ENCODE data around the gene KLHL3.

- TF ChIP-seq, protein P1, sequence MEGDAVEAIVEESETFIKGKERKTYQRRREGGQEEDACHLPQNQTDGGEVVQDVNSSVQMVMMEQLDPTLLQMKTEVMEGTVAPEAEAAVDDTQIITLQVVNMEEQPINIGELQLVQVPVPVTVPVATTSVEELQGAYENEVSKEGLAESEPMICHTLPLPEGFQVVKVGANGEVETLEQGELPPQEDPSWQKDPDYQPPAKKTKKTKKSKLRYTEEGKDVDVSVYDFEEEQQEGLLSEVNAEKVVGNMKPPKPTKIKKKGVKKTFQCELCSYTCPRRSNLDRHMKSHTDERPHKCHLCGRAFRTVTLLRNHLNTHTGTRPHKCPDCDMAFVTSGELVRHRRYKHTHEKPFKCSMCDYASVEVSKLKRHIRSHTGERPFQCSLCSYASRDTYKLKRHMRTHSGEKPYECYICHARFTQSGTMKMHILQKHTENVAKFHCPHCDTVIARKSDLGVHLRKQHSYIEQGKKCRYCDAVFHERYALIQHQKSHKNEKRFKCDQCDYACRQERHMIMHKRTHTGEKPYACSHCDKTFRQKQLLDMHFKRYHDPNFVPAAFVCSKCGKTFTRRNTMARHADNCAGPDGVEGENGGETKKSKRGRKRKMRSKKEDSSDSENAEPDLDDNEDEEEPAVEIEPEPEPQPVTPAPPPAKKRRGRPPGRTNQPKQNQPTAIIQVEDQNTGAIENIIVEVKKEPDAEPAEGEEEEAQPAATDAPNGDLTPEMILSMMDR (IDR thresholded peaks at IDR 0.05; ENCODE audit: insufficient read depth, low read depth, low read length): no peak
- no peak for TF ChIP-seq EZH2 (IDR thresholded peaks at IDR 0.05; ENCODE audit: insufficient read depth, low read length)
Measured at GRCh38 chr5:137575847-137576246, 160.0 kb downstream of the KLHL3 start.

All from astrocyte (in vitro differentiated cells and primary cell).